Measurements from ENCODE around the gene MX2.

MX2 gene

DNA sequence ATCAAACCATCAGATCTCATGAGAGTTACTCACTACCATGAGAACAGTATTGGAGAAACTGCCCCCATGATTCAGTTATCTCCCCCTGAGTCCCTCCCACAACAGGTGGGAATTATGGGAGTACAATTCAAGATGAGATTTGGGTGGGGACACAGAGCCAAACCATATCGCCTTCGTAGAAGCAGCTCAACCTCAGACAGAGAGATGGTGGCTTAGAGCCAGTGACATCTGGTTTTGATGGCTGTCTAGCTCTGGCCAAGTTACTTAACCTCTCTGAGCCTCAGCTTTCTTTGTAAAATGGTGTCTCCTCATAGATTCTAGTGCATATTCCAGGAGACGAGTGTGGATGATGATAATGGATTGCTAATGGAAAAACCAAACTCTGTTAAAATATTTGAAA lies 91.4 kb downstream of the MX2 start:
- no peak overlapping the region for H3K4me3 ChIP-seq (ENCODE audit: low read length)
- no peak for TF ChIP-seq CTCF (conservative IDR thresholded peaks at IDR 0.05; ENCODE audit: low read depth, low read length)
- no peak for DNase-seq (ENCODE audit: low read depth)

GRCh38 chr21:41453761-41454160 lies 91.9 kb downstream of the MX2 start:
- no peak overlapping the region for H3K4me3 ChIP-seq (ENCODE audit: low read length)
- TF ChIP-seq CTCF (conservative IDR thresholded peaks at IDR 0.05; ENCODE audit: low read depth, low read length) = no peak
- no peak for DNase-seq (ENCODE audit: low read depth)

DNA sequence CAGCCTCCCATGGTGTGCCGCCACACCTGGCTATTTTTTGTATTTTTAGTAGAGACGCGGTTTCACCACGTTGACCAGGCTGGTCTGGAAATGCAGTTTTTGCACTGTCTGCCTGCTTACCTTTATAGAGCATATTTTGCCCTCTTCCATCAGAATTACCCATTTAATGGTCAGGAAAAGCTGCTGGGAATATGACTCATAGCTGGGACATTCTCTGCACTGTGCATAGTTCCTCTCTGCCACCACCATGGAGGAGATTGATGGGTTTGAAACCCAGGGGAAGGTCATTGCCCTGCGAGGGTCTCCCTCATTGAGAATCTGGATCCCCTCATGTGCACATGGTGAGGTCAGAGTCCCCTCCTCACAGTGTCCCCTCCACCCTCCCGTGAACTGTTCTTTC lies 96.3 kb downstream of the MX2 start:
- DNase-seq (ENCODE audit: low read depth) = no peak
- TF ChIP-seq CTCF (conservative IDR thresholded peaks at IDR 0.05; ENCODE audit: low read depth, low read length) = no peak
- H3K4me3 ChIP-seq (ENCODE audit: low read length) = no peak overlapping the region

GRCh38 chr21:41458559-41458958 lies 96.7 kb downstream of the MX2 start:
- no peak overlapping the region for H3K4me3 ChIP-seq (ENCODE audit: low read length)
- TF ChIP-seq CTCF (conservative IDR thresholded peaks at IDR 0.05; ENCODE audit: low read depth, low read length) = no peak
- DNase-seq (ENCODE audit: low read depth) = no peak

Data from retinal pigment epithelial cell (primary cell).